ENCODE data around the gene NKX6-1.

- no peak for TF ChIP-seq TAF1 (IDR thresholded peaks at IDR 0.05; ENCODE audit: borderline replicate concordance, low read depth, low read length)
- TF ChIP-seq POLR2AphosphoS5 (IDR thresholded peaks at IDR 0.05; ENCODE audit: low read depth, low read length), result no peak
Observed at GRCh38 chr4:84481860-84482245, 17.2 kb downstream of the NKX6-1 start.

All from GM12892 (cell line).